ENCODE results near the gene SLC39A11. TPM values are rescaled to one million over a fixed set of nuclear protein-coding genes. Genes with fewer than 3 reads are reported as not detected.

The SLC39A11 gene
- total RNA-seq, 6 donors from 2014 or later = 16.3 to 57.6 (median 29.5) TPM

GRCh38 chr17:72792771-72793170, 299.7 kb downstream of the SLC39A11 start:
- Histone ChIP-seq H3K4me3 (no peak overlapping the region), H3K27me3 (no peaks in the 10 kb centered on the region), H3K36me3 (no peaks in the 10 kb centered on the region), H3K9me3 (peaks cover 0 to 29% (median 4%) of the 10 kb centered on the region in 4 donors), H3K4me1 (no peaks in the 10 kb centered on the region), H3K27ac (no peak overlapping the region)
- no peak for TF ChIP-seq POLR2A (IDR thresholded peaks at IDR 0.05)
- TF ChIP-seq POLR2AphosphoS5 (IDR thresholded peaks at IDR 0.05) = no peak
- TF ChIP-seq EP300 (IDR thresholded peaks at IDR 0.05) = no peak
- no peak for TF ChIP-seq CTCF (IDR thresholded peaks at IDR 0.05)
- no peak for DNase-seq
- WGBS, 2 donors = 94 to 95% methylated on average over 5 of the region's 5 CpGs
- ATAC-seq (ENCODE audit: low FRiP score in 2 of 2) = no peak

- Histone ChIP-seq H3K9me3 (peaks cover 0 to 26% (median 2%) of the 10 kb centered on the region in 4 donors), H3K27ac (no peak overlapping the region), H3K4me3 (no peak overlapping the region), H3K27me3 (no peaks in the 10 kb centered on the region), H3K4me1 (no peaks in the 10 kb centered on the region), H3K36me3 (no peaks in the 10 kb centered on the region)
- no peak for ATAC-seq (ENCODE audit: low FRiP score in 2 of 2)
- 88 to 100% methylated on average over 3 of the region's 3 CpGs for WGBS, 2 donors
- DNase-seq = no peak
- no peak for TF ChIP-seq CTCF (IDR thresholded peaks at IDR 0.05)
- no peak for TF ChIP-seq POLR2AphosphoS5 (IDR thresholded peaks at IDR 0.05)
- no peak for TF ChIP-seq POLR2A (IDR thresholded peaks at IDR 0.05)
- TF ChIP-seq EP300 (IDR thresholded peaks at IDR 0.05) = no peak
These were observed 302.3 kb downstream of the SLC39A11 start for GRCh38 chr17:72790190-72790589.

- Histone ChIP-seq H3K9me3 (peaks cover 0 to 24% (median 1%) of the 10 kb centered on the region in 4 donors), H3K27ac (no peak overlapping the region), H3K36me3 (no peaks in the 10 kb centered on the region), H3K4me1 (no peaks in the 10 kb centered on the region), H3K4me3 (no peak overlapping the region), H3K27me3 (no peaks in the 10 kb centered on the region)
- 96% methylated on average over 6 of the region's 6 CpGs for WGBS, 2 donors
- no peak for TF ChIP-seq POLR2AphosphoS5 (IDR thresholded peaks at IDR 0.05)
- TF ChIP-seq POLR2A (IDR thresholded peaks at IDR 0.05) = no peak
- no peak for TF ChIP-seq CTCF (IDR thresholded peaks at IDR 0.05)
- no peak for ATAC-seq (ENCODE audit: low FRiP score in 2 of 2)
- DNase-seq = no peak
These were observed 302.8 kb downstream of the SLC39A11 start for GRCh38 chr17:72789711-72790110.

GRCh38 chr17:72788950-72789585, 303.4 kb downstream of the SLC39A11 start:
- Histone ChIP-seq H3K4me1 (no peaks in the 10 kb centered on the region), H3K27me3 (no peaks in the 10 kb centered on the region), H3K9me3 (peaks cover 0 to 18% (median 1%) of the 10 kb centered on the region in 4 donors), H3K36me3 (no peaks in the 10 kb centered on the region), H3K27ac (no peak overlapping the region), H3K4me3 (no peak overlapping the region)
- WGBS, 2 donors = 93 to 96% methylated on average over 19 of the region's 19 CpGs
- ATAC-seq (ENCODE audit: low FRiP score in 2 of 2) (no peak), DNase-seq (no peak)
- TF ChIP-seq EP300 (IDR thresholded peaks at IDR 0.05) (no peak), POLR2A (IDR thresholded peaks at IDR 0.05) (no peak), CTCF (IDR thresholded peaks at IDR 0.05) (no peak), POLR2AphosphoS5 (IDR thresholded peaks at IDR 0.05) (no peak)

GRCh38 chr17:72786209-72786608, 306.3 kb downstream of the SLC39A11 start:
- TF ChIP-seq CTCF (IDR thresholded peaks at IDR 0.05) (no peak), EP300 (IDR thresholded peaks at IDR 0.05) (no peak), POLR2AphosphoS5 (IDR thresholded peaks at IDR 0.05) (no peak), POLR2A (IDR thresholded peaks at IDR 0.05) (no peak)
- Histone ChIP-seq H3K4me3 (no peak overlapping the region), H3K36me3 (no peaks in the 10 kb centered on the region), H3K27ac (no peak overlapping the region), H3K4me1 (no peaks in the 10 kb centered on the region), H3K9me3 (no peaks in the 10 kb centered on the region), H3K27me3 (no peaks in the 10 kb centered on the region)
- DNase-seq (no peak), ATAC-seq (ENCODE audit: low FRiP score in 2 of 2) (no peak)
- WGBS, 2 donors = 66% methylated on average over 2 of the region's 2 CpGs

All from upper lobe of left lung (tissue), 6 donors.